ENCODE measurements around the gene SIX6. TPM values are rescaled to one million over a fixed set of nuclear protein-coding genes. Genes with fewer than 3 reads are reported as not detected.

The SIX6 gene
- not detected in 5 replicates for total RNA-seq (2022; extraction: Qiagen RNA extraction)

DNA sequence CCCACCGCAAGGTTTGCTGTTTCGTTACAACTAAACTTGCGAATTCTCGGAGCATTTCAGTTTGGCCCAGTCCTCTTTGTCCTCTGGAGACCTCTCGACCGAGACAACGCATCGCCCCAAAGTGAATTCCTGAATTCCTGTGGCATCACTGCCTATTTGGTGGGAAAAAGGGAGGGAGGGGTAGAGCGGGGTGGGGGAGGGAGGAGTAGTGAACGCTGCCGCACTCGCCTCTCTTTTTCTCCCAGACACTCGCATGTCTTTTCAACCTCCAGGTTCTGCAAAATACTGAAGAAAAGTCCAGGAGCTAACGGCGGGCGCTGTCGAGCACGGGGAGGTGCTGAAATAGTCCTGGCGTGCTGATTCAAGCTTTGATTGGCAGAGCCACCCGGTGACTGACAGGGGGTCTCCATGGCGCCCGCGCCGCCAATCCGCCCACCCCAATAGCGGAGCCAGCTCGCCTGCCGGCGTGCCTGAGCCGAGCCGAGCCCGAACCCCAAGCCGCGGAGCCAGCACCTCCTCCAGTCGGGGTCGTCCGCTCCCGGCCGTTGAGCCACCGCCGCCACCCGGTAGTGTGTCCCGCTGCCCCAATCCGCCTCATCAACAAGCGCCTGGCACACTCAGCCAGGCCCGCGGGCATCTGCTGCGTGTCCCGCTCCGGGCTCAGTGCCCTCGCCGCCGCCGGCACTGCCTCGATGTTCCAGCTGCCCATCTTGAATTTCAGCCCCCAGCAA is at the start of gene SIX6:
Gene SIX6, plus strand, starts transcription at position 440 of the 731 bp plus-strand sequence. Its CDS starts 253 bp downstream, at position 693.

GRCh38 chr14:60485598-60486251 is 23.2 kb upstream of the SIX6 start, which contains the start of gene C14orf39:
C14orf39 (minus strand) TSS chr14:60486063; CDS start chr14:60485078, 985 bp downstream.

Other genes starting within 250 kb of the SIX6 start
- not detected in 5 replicates for gene C14orf39, start 23.1 kb upstream of the SIX6 start, total RNA-seq (2022; extraction: Qiagen RNA extraction)
- 5.3 to 7.5 TPM (median 7.1 TPM) in 5 replicates for gene SIX1, start 140.3 kb downstream of the SIX6 start, total RNA-seq (2022; extraction: Qiagen RNA extraction)
- gene SIX4, start 215.2 kb downstream of the SIX6 start, total RNA-seq (2022; extraction: Qiagen RNA extraction): 1.1 to 3.1 TPM (median 2.8 TPM) in 5 replicates
- gene MNAT1, start 225.6 kb downstream of the SIX6 start, total RNA-seq (2022; extraction: Qiagen RNA extraction): 39.5 to 46.1 TPM (median 41.9 TPM) in 5 replicates

All from A549 treated with Hydrocortisone at 1 μM for 4 hours (cell line).